HEK293 (cell line): Measurements from ENCODE around the gene ERBB4.

Experiments
- CTCF ChIA-PET: fragments of 350-600 bp; formaldehyde crosslinking; extraction: SDS; loops from one replicate; lab custom pipeline; 2021; ENCODE audit warnings: antibody characterized with exemption; lab: Yijun Ruan, JAX
- POLR2A ChIA-PET: fragments of 300-600 bp; formaldehyde crosslinking; extraction: SDS; loops from one replicate; lab custom pipeline; 2020; ENCODE audit warnings: antibody characterized with exemption, inconsistent platforms; lab: Yijun Ruan, JAX
- H3K27ac ChIP-seq: fragments of 200-500 bp; sonication (Bioruptor generic); 2 replicates; pipeline ENCODE4 v1.5.1; 2014; ENCODE audit warnings: low read depth, low read length, control low read depth, inconsistent platforms; ENCODE audit errors: extremely low read depth
- H3K36me3 ChIP-seq, 2 experiments: fragments of 200-500 bp in 1 of 2; sonication (Bioruptor generic) in 1 of 2; 1 replicate in 1 of 2; 2 replicates in 1 of 2; pipeline ENCODE4 v1.5.1; 2014 to 2017; ENCODE audit warnings: inconsistent platforms in 2 of 2, low read length in 2 of 2; ENCODE audit not compliant: control insufficient read depth in 2 of 2, insufficient read depth in 1 of 2
- H3K4me1 ChIP-seq: fragments of 200-500 bp; sonication (Bioruptor generic); 2 replicates; pipeline ENCODE4 v1.5.1; 2014; ENCODE audit warnings: mild to moderate bottlenecking, low read length, inconsistent platforms; ENCODE audit not compliant: control insufficient read depth, insufficient read depth
- H3K4me3 ChIP-seq: 2 replicates; pipeline ENCODE4 v1.5.1; 2011; ENCODE audit warnings: low read depth, mild to moderate bottlenecking, control low read depth, low read length, moderate library complexity
- H3K9me3 ChIP-seq: fragments of 200-500 bp; sonication (Bioruptor generic); 2 replicates; pipeline ENCODE4 v1.5.1; 2014; ENCODE audit warnings: low read depth, low read length, inconsistent platforms; ENCODE audit not compliant: control insufficient read depth, insufficient read depth
- FEZF1 ChIP-seq: fragments of 450-650 bp; formaldehyde crosslinking; IDR thresholded peaks from 2 replicates; pipeline ENCODE4 v1.5.1; 2016; ENCODE audit warnings: missing biosample characterization, missing genetic modification characterization
- REPIN1 ChIP-seq: fragments of 450-650 bp; formaldehyde crosslinking; IDR thresholded peaks from 2 replicates; pipeline ENCODE4 v1.5.1; 2017; ENCODE audit warnings: missing biosample characterization, missing genetic modification characterization, low read depth
- ZBTB17 ChIP-seq: fragments of 450-650 bp; formaldehyde crosslinking; IDR thresholded peaks from 2 replicates; pipeline ENCODE4 v1.5.1; 2016; ENCODE audit warnings: missing biosample characterization, missing genetic modification characterization
- ZFHX2 ChIP-seq: fragments of 450-650 bp; formaldehyde crosslinking; conservative IDR thresholded peaks from 2 replicates; pipeline ENCODE4 v1.5.1; 2016; ENCODE audit warnings: missing biosample characterization, missing genetic modification characterization
- ZNF155 ChIP-seq: fragments of 450-650 bp; formaldehyde crosslinking; IDR thresholded peaks from 2 replicates; pipeline ENCODE4 v1.5.1; 2016; ENCODE audit warnings: missing biosample characterization, missing genetic modification characterization
- ZNF169 ChIP-seq: fragments of 450-650 bp; formaldehyde crosslinking; IDR thresholded peaks from 2 replicates; pipeline ENCODE4 v1.5.1; 2016; ENCODE audit warnings: missing biosample characterization, missing genetic modification characterization
- ZNF202 ChIP-seq: fragments of 450-650 bp; formaldehyde crosslinking; IDR thresholded peaks from 2 replicates; pipeline ENCODE4 v1.5.1; 2016; ENCODE audit warnings: missing biosample characterization, missing genetic modification characterization, borderline replicate concordance
- ZNF221 ChIP-seq: fragments of 450-650 bp; formaldehyde crosslinking; IDR thresholded peaks from 2 replicates; pipeline ENCODE4 v1.5.1; 2017; ENCODE audit warnings: missing biosample characterization, missing genetic modification characterization, borderline replicate concordance
- ZNF416 ChIP-seq: fragments of 450-650 bp; formaldehyde crosslinking; IDR thresholded peaks from 2 replicates; pipeline ENCODE4 v1.5.1; 2016; ENCODE audit warnings: missing biosample characterization, missing genetic modification characterization
- ZNF530 ChIP-seq: fragments of 450-650 bp; formaldehyde crosslinking; IDR thresholded peaks from 2 replicates; pipeline ENCODE4 v1.5.1; 2016; ENCODE audit warnings: low read depth, missing biosample characterization, missing genetic modification characterization
- ZNF544 ChIP-seq: fragments of 450-650 bp; formaldehyde crosslinking; IDR thresholded peaks from 2 replicates; pipeline ENCODE4 v1.5.0; 2017; ENCODE audit warnings: missing biosample characterization, missing genetic modification characterization
- ZNF548 ChIP-seq: fragments of 450-650 bp; formaldehyde crosslinking; IDR thresholded peaks from 2 replicates; pipeline ENCODE4 v1.5.1; 2016; ENCODE audit warnings: missing biosample characterization, missing genetic modification characterization
- ZNF76 ChIP-seq: fragments of 450-650 bp; formaldehyde crosslinking; IDR thresholded peaks from 2 replicates; pipeline ENCODE4; 2016; ENCODE audit warnings: low read depth, missing biosample characterization, missing genetic modification characterization, borderline replicate concordance
- ZSCAN23 ChIP-seq: fragments of 450-650 bp; formaldehyde crosslinking; IDR thresholded peaks from 2 replicates; pipeline ENCODE4 v1.5.1; 2016; ENCODE audit warnings: missing biosample characterization, missing genetic modification characterization
- ZXDB ChIP-seq: fragments of 450-650 bp; formaldehyde crosslinking; IDR thresholded peaks from 2 replicates; pipeline ENCODE4 v1.5.1; 2016; ENCODE audit warnings: missing biosample characterization, missing genetic modification characterization
- TF ChIP-seq, protein P1 (sequence below): fragments of 450-650 bp; formaldehyde crosslinking; IDR thresholded peaks from 2 replicates; pipeline ENCODE4 v1.5.1; 2017; ENCODE audit warnings: missing biosample characterization, mild to moderate bottlenecking, missing genetic modification characterization, moderate library complexity
- TF ChIP-seq, protein P2 (sequence below): fragments of 450-650 bp; formaldehyde crosslinking; IDR thresholded peaks from 2 replicates; pipeline ENCODE4 v1.5.1; 2017; ENCODE audit warnings: missing biosample characterization, missing genetic modification characterization
- TF ChIP-seq, protein P3 (sequence below): fragments of 450-650 bp; formaldehyde crosslinking; IDR thresholded peaks from 2 replicates; pipeline ENCODE4 v1.5.1; 2016; ENCODE audit warnings: missing biosample characterization, missing genetic modification characterization
- TF ChIP-seq, protein P4 (sequence below): fragments of 450-650 bp; formaldehyde crosslinking; IDR thresholded peaks from 2 replicates; pipeline ENCODE4 v1.5.1; 2016; ENCODE audit warnings: missing biosample characterization, missing genetic modification characterization, low read depth
- TF ChIP-seq, protein P5 (sequence below): fragments of 450-650 bp; formaldehyde crosslinking; IDR thresholded peaks from 2 replicates; pipeline ENCODE4 v1.5.1; 2016; ENCODE audit warnings: missing biosample characterization, missing genetic modification characterization
- TF ChIP-seq, protein P6 (sequence below): fragments of 450-650 bp; formaldehyde crosslinking; IDR thresholded peaks from 2 replicates; pipeline ENCODE4 v1.5.1; 2016; ENCODE audit warnings: missing biosample characterization, missing genetic modification characterization, borderline replicate concordance
- TF ChIP-seq, protein P7 (sequence below): fragments of 450-650 bp; formaldehyde crosslinking; IDR thresholded peaks from 2 replicates; pipeline ENCODE4 v1.5.1; 2017; ENCODE audit warnings: missing biosample characterization, missing genetic modification characterization

Gene ERBB4

DNA sequence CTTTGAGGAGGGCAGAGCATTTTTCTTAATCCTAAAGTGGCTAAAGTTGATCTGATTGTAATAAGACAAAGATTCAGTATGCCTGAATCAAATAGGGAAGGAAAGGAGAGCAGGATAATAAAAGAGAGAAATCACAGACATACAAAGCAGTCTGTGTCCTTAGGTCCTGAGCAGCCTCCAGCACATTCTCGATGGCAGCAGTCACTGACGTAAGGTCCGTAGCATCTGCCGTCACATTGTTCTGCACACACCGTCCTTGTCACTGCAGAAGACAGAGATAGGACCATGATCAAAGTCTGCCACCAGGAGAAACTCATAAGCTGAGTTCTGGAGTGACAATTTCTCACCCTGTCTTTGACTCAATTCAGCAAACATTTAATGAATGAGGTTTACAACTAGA is 813.7 kb downstream of the ERBB4 start:
- POLR2A ChIA-PET: no interaction called here
- Histone ChIP-seq H3K36me3 (no peaks in the 10 kb centered on the region), H3K4me1 (no peaks in the 10 kb centered on the region), H3K9me3 (no peaks in the 10 kb centered on the region), H3K4me3 (no peak overlapping the region), H3K27ac (no peak overlapping the region)
- TF ChIP-seq, protein P1, sequence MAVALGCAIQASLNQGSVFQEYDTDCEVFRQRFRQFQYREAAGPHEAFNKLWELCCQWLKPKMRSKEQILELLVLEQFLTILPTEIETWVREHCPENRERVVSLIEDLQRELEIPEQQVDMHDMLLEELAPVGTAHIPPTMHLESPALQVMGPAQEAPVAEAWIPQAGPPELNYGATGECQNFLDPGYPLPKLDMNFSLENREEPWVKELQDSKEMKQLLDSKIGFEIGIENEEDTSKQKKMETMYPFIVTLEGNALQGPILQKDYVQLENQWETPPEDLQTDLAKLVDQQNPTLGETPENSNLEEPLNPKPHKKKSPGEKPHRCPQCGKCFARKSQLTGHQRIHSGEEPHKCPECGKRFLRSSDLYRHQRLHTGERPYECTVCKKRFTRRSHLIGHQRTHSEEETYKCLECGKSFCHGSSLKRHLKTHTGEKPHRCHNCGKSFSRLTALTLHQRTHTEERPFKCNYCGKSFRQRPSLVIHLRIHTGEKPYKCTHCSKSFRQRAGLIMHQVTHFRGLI (tag by site-specific recombination): no peak
- TF ChIP-seq ZBTB17 (tag by site-specific recombination) (no peak), FEZF1 (no peak), REPIN1 (tag by site-specific recombination) (no peak), ZNF544 (tag by site-specific recombination) (no peak), ZFHX2 (no peak), ZSCAN23 (tag by site-specific recombination) (no peak)
- TF ChIP-seq, protein P2, sequence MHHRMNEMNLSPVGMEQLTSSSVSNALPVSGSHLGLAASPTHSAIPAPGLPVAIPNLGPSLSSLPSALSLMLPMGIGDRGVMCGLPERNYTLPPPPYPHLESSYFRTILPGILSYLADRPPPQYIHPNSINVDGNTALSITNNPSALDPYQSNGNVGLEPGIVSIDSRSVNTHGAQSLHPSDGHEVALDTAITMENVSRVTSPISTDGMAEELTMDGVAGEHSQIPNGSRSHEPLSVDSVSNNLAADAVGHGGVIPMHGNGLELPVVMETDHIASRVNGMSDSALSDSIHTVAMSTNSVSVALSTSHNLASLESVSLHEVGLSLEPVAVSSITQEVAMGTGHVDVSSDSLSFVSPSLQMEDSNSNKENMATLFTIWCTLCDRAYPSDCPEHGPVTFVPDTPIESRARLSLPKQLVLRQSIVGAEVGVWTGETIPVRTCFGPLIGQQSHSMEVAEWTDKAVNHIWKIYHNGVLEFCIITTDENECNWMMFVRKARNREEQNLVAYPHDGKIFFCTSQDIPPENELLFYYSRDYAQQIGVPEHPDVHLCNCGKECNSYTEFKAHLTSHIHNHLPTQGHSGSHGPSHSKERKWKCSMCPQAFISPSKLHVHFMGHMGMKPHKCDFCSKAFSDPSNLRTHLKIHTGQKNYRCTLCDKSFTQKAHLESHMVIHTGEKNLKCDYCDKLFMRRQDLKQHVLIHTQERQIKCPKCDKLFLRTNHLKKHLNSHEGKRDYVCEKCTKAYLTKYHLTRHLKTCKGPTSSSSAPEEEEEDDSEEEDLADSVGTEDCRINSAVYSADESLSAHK (tag by site-specific recombination): no peak
- TF ChIP-seq, protein P3, sequence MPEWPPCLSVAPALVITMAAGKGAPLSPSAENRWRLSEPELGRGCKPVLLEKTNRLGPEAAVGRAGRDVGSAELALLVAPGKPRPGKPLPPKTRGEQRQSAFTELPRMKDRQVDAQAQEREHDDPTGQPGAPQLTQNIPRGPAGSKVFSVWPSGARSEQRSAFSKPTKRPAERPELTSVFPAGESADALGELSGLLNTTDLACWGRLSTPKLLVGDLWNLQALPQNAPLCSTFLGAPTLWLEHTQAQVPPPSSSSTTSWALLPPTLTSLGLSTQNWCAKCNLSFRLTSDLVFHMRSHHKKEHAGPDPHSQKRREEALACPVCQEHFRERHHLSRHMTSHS (tag by site-specific recombination): no peak
- CTCF ChIA-PET: no interaction called here

DNA sequence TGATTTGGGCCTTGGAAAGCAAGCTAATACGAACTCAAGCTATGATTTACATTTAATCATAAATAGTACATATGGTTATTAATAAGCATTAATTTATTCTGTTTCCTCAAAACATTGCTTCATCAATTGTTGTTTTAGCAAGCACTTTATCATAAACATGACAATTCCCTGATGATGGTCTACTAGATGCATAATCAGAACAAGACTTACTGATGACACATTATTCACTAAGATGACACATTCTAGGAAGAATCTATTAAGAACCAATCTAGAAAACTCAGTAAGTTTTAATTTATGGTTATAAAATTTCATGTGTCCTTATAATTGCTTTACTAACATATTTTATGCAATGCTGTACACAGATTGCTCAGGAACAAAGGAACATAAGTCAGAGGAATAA is 815.2 kb downstream of the ERBB4 start:
- H3K4me1 ChIP-seq: no peaks in the 10 kb centered on the region
- ChIA-PET CTCF (interaction anchor here (0.6 kb wide), 1 partner anchor 378 kb away, joined by 3 read pairs; no protein-coding TSS in a partner anchor), POLR2A (no interaction called here)
- H3K36me3 ChIP-seq: no peaks in the 10 kb centered on the region
- no peak overlapping the region for H3K27ac ChIP-seq
- H3K4me3 ChIP-seq: no peak overlapping the region
- H3K9me3 ChIP-seq: no peaks in the 10 kb centered on the region
- no peak for TF ChIP-seq ZNF202 (tag by site-specific recombination)
- TF ChIP-seq ZNF76 (tag by site-specific recombination): no peak
- no peak for TF ChIP-seq ZNF169 (tag by site-specific recombination)
- no peak for TF ChIP-seq ZNF530 (tag by site-specific recombination)
- TF ChIP-seq ZNF548 (tag by site-specific recombination): no peak
- TF ChIP-seq, protein P4, sequence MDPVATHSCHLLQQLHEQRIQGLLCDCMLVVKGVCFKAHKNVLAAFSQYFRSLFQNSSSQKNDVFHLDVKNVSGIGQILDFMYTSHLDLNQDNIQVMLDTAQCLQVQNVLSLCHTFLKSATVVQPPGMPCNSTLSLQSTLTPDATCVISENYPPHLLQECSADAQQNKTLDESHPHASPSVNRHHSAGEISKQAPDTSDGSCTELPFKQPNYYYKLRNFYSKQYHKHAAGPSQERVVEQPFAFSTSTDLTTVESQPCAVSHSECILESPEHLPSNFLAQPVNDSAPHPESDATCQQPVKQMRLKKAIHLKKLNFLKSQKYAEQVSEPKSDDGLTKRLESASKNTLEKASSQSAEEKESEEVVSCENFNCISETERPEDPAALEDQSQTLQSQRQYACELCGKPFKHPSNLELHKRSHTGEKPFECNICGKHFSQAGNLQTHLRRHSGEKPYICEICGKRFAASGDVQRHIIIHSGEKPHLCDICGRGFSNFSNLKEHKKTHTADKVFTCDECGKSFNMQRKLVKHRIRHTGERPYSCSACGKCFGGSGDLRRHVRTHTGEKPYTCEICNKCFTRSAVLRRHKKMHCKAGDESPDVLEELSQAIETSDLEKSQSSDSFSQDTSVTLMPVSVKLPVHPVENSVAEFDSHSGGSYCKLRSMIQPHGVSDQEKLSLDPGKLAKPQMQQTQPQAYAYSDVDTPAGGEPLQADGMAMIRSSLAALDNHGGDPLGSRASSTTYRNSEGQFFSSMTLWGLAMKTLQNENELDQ (tag by site-specific recombination): no peak
- no peak for TF ChIP-seq ZNF416 (tag by site-specific recombination)
- no peak for TF ChIP-seq ZNF221 (tag by site-specific recombination)
- no peak for TF ChIP-seq ZNF155
- TF ChIP-seq, protein P5, sequence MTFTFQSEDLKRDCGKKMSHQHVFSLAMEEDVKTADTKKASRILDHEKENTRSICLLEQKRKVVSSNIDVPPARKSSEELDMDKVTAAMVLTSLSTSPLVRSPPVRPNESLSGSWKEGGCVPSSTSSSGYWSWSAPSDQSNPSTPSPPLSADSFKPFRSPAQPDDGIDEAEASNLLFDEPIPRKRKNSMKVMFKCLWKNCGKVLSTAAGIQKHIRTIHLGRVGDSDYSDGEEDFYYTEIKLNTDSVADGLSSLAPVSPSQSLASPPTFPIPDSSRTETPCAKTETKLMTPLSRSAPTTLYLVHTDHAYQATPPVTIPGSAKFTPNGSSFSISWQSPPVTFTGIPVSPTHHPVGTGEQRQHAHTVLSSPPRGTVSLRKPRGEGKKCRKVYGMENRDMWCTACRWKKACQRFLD (tag by site-specific recombination): no peak
- TF ChIP-seq ZXDB (tag by site-specific recombination): no peak
- TF ChIP-seq, protein P6, sequence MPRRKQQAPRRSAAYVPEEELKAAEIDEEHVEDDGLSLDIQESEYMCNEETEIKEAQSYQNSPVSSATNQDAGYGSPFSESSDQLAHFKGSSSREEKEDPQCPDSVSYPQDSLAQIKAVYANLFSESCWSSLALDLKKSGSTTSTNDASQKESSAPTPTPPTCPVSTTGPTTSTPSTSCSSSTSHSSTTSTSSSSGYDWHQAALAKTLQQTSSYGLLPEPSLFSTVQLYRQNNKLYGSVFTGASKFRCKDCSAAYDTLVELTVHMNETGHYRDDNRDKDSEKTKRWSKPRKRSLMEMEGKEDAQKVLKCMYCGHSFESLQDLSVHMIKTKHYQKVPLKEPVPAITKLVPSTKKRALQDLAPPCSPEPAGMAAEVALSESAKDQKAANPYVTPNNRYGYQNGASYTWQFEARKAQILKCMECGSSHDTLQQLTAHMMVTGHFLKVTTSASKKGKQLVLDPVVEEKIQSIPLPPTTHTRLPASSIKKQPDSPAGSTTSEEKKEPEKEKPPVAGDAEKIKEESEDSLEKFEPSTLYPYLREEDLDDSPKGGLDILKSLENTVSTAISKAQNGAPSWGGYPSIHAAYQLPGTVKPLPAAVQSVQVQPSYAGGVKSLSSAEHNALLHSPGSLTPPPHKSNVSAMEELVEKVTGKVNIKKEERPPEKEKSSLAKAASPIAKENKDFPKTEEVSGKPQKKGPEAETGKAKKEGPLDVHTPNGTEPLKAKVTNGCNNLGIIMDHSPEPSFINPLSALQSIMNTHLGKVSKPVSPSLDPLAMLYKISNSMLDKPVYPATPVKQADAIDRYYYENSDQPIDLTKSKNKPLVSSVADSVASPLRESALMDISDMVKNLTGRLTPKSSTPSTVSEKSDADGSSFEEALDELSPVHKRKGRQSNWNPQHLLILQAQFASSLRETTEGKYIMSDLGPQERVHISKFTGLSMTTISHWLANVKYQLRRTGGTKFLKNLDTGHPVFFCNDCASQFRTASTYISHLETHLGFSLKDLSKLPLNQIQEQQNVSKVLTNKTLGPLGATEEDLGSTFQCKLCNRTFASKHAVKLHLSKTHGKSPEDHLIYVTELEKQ: no peak
- TF ChIP-seq, protein P7, sequence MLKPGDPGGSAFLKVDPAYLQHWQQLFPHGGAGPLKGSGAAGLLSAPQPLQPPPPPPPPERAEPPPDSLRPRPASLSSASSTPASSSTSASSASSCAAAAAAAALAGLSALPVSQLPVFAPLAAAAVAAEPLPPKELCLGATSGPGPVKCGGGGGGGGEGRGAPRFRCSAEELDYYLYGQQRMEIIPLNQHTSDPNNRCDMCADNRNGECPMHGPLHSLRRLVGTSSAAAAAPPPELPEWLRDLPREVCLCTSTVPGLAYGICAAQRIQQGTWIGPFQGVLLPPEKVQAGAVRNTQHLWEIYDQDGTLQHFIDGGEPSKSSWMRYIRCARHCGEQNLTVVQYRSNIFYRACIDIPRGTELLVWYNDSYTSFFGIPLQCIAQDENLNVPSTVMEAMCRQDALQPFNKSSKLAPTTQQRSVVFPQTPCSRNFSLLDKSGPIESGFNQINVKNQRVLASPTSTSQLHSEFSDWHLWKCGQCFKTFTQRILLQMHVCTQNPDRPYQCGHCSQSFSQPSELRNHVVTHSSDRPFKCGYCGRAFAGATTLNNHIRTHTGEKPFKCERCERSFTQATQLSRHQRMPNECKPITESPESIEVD (tag by site-specific recombination): no peak
